MM.1S (cell line): ENCODE measurements around the gene SIX1.

ENCODE experiments used
- DNase-seq: peaks from one replicate; pipeline ENCODE4 v3.0.0-alpha.2; 2015
- H2AFZ ChIP-seq: fragments of 300-600 bp; sonication (generic); 2 replicates; pipeline ENCODE4 v1.6.0; 2016; ENCODE audit warnings: antibody characterized with exemption, low read length
- H3F3A ChIP-seq: fragments of 300-600 bp; sonication (generic); 2 replicates; pipeline ENCODE4 v1.6.1; 2016; ENCODE audit warnings: mild to moderate bottlenecking, antibody characterized with exemption, low read length, moderate library complexity, mixed read lengths; ENCODE audit not compliant: insufficient read depth
- H3K27ac ChIP-seq: fragments of 300-600 bp; sonication (generic); 2 replicates; pipeline ENCODE4 v1.5.1; 2016; ENCODE audit warnings: mild to moderate bottlenecking, low read length
- H3K27me3 ChIP-seq: fragments of 300-600 bp; sonication (generic); replicated peaks from 2 replicates; pipeline ENCODE4 v1.6.0; 2016; ENCODE audit warnings: low read length; ENCODE audit not compliant: insufficient read depth
- H3K36me3 ChIP-seq: fragments of 300-600 bp; sonication (generic); replicated peaks from 2 replicates; pipeline ENCODE4 v1.6.1; 2016; ENCODE audit warnings: mild to moderate bottlenecking, low read length, mixed read lengths; ENCODE audit not compliant: insufficient read depth
- H3K4me1 ChIP-seq: fragments of 300-600 bp; sonication (generic); 2 replicates; pipeline ENCODE4 v1.6.1; 2016; ENCODE audit warnings: low read length, mixed read lengths
- H3K4me2 ChIP-seq: fragments of 300-600 bp; sonication (generic); 2 replicates; pipeline ENCODE4 v1.6.0; 2016; ENCODE audit warnings: low read depth, low read length
- H3K4me3 ChIP-seq: fragments of 300-600 bp; sonication (generic); 2 replicates; pipeline ENCODE4 v1.5.1; 2016; ENCODE audit warnings: low read length, mixed read lengths
- H3K79me2 ChIP-seq: fragments of 300-600 bp; sonication (generic); 2 replicates; pipeline ENCODE4 v1.6.1; 2016; ENCODE audit warnings: mixed run types, low read length, mixed read lengths
- H3K9ac ChIP-seq: fragments of 300-600 bp; sonication (generic); 2 replicates; pipeline ENCODE4 v1.6.1; 2016; ENCODE audit warnings: low read length, mixed read lengths
- H3K9me2 ChIP-seq: fragments of 300-600 bp; sonication (generic); replicated peaks from 2 replicates; pipeline ENCODE4 v1.6.1; 2016; ENCODE audit warnings: mild to moderate bottlenecking, low read length, mixed read lengths; ENCODE audit not compliant: insufficient read depth
- H3K9me3 ChIP-seq: fragments of 300-600 bp; sonication (generic); replicated peaks from 2 replicates; pipeline ENCODE4 v1.6.1; 2016; ENCODE audit warnings: mild to moderate bottlenecking, low read length, mixed read lengths; ENCODE audit not compliant: insufficient read depth
- H4K20me1 ChIP-seq: fragments of 300-600 bp; sonication (generic); 2 replicates; pipeline ENCODE4 v1.6.1; 2016; ENCODE audit warnings: mild to moderate bottlenecking, low read length, moderate library complexity, mixed read lengths; ENCODE audit not compliant: insufficient read depth
- EZH2 ChIP-seq: fragments of 300-600 bp; sonication (generic); optimal IDR thresholded peaks from 2 replicates; pipeline ENCODE3; 2017; ENCODE audit warnings: low read depth, mild to moderate bottlenecking, antibody characterized with exemption, low read length, mixed read lengths
- EZH2phosphoT487 ChIP-seq: fragments of 300-600 bp; sonication (generic); IDR thresholded peaks from 2 replicates; pipeline ENCODE4 v1.6.1; 2018; ENCODE audit warnings: antibody characterized with exemption, low read length
- TF ChIP-seq, protein P1 (sequence below): fragments of 300-600 bp; sonication (generic); IDR thresholded peaks from 2 replicates; pipeline ENCODE4 v1.5.1; 2016; ENCODE audit warnings: antibody characterized with exemption, low read length, mixed read lengths

Gene SIX1

DNA sequence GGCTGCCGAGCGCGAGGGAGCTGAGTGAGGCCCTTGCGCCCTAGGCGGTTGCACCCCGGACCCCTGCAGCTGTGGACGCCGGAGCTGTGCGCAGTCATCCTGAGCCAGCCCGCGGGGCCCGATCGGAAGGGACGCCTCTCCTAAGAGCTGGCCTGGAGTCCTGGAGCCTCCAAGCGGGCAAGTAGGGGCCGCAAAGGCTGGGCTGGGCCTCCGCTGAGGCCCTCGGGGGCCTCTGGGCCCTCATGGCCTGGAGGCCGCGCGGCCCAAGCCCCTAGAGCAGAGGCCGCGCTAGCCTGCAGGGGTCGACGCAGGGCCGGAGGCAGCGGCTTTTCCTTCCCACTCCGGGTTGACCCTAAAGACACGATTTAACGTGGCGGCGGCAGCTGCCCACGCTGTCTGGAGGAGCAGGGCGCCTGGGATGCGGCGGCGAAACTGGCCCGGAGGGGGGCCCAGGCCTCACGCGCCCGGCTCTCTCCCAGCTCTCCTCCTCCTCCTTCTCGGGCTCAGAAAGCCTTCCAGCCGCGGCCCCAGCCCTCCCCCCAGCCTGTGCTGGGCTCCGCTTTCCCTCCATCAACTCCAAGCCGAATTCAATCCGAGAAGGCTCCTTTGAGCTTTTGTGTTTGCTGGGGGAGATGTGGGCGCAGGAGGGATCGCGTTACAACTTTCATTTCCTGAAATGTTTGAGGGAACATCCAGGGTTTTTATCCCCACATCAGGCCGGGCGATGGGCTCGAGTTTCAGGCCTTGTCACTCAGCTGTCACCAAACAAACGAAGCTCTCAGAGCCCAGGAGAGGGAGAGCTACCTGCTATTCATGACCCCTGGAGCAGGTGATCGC lies 11.6 kb downstream of the SIX1 start:
- Histone ChIP-seq H3K27ac (no peak overlapping the region), H3K9me2 (no peaks in the 10 kb centered on the region), H4K20me1 (no peaks in the 10 kb centered on the region), H3K9me3 (no peaks in the 10 kb centered on the region), H3K9ac (no peak overlapping the region), H3K4me3 (no peak overlapping the region), H3K79me2 (no peaks in the 10 kb centered on the region), H3K4me1 (no peaks in the 10 kb centered on the region), H3K27me3 (no peaks in the 10 kb centered on the region), H2AFZ (no peak overlapping the region), H3K36me3 (no peaks in the 10 kb centered on the region), H3F3A (peaks cover 5% of the 10 kb centered on the region), H3K4me2 (no peak overlapping the region)
- TF ChIP-seq EZH2 (no peak), EZH2phosphoT487 (no peak)
- TF ChIP-seq, protein P1, sequence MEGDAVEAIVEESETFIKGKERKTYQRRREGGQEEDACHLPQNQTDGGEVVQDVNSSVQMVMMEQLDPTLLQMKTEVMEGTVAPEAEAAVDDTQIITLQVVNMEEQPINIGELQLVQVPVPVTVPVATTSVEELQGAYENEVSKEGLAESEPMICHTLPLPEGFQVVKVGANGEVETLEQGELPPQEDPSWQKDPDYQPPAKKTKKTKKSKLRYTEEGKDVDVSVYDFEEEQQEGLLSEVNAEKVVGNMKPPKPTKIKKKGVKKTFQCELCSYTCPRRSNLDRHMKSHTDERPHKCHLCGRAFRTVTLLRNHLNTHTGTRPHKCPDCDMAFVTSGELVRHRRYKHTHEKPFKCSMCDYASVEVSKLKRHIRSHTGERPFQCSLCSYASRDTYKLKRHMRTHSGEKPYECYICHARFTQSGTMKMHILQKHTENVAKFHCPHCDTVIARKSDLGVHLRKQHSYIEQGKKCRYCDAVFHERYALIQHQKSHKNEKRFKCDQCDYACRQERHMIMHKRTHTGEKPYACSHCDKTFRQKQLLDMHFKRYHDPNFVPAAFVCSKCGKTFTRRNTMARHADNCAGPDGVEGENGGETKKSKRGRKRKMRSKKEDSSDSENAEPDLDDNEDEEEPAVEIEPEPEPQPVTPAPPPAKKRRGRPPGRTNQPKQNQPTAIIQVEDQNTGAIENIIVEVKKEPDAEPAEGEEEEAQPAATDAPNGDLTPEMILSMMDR = no peak
- no peak for DNase-seq

DNA sequence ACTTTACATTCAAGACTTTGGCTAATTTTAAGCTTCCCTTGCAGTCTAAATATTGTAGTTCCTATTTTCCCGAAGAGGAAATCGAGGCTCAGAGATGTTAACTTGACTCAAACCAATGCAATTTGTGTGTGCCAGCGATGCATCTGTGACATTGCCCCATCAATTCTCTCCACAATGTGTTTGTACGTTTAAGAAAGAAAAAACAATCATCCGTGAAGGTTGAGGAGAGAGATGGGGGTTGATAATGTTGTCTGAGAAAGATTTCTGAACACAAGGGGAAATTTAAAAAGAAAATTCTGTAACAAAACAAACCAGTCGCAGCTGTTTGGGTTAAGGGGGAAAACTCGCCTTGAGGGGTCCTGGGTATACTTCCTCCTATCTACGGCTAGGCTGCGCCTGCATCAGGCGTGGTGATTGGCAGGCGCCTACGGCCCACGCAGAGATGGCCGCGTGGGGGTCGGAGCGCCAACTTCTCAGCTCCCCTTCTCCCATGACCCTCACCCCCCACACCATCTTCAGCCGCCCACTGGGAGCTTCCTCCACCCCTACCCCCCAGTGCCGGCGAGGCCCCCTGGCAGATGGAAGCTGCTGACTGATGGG lies 12.3 kb downstream of the SIX1 start:
- Histone ChIP-seq H2AFZ (no peak overlapping the region), H3K9me2 (no peaks in the 10 kb centered on the region), H4K20me1 (no peaks in the 10 kb centered on the region), H3K9me3 (no peaks in the 10 kb centered on the region), H3K36me3 (no peaks in the 10 kb centered on the region), H3K27me3 (no peaks in the 10 kb centered on the region), H3F3A (peaks cover 12% of the 10 kb centered on the region), H3K79me2 (no peaks in the 10 kb centered on the region), H3K4me2 (no peak overlapping the region), H3K4me3 (no peak overlapping the region), H3K9ac (no peak overlapping the region), H3K4me1 (peaks cover under 1% of the 10 kb centered on the region; the same call in 1 of the 2 replicates), H3K27ac (no peak overlapping the region)
- TF ChIP-seq, protein P1 = no peak
- TF ChIP-seq EZH2phosphoT487 (no peak), EZH2 (no peak)
- DNase-seq = no peak

DNA sequence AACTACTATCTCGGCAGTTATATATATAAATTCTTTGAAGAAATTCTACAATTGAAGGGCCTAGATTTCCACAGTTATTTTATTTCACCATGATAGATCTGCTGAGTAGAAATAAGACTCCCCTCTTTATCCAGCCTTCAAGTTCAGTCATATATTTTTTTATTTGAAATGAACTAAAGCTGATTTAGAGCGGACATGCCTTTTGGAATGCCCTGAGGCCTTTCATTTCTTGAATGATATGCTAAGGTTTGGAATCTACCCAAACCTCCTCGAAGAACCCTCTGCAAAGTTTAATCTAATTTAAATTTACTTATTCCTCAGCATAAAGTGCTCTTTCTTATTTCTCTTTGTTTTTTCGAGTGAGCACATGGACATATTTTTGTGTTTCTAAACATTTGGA lies 15.1 kb downstream of the SIX1 start:
- Histone ChIP-seq H3F3A (peaks cover 14% of the 10 kb centered on the region), H3K4me1 (peaks cover 10% of the 10 kb centered on the region; the same call in 1 of the 2 replicates), H2AFZ (no peak overlapping the region), H3K27me3 (no peaks in the 10 kb centered on the region; the same call in 1 of the 2 replicates), H3K36me3 (no peaks in the 10 kb centered on the region), H3K4me3 (no peak overlapping the region), H3K4me2 (peak overlapping the region; percentile 32; the same call in 1 of the 2 replicates), H4K20me1 (no peaks in the 10 kb centered on the region), H3K9me2 (no peaks in the 10 kb centered on the region), H3K9ac (no peak overlapping the region), H3K27ac (no peak overlapping the region), H3K79me2 (no peaks in the 10 kb centered on the region), H3K9me3 (no peaks in the 10 kb centered on the region)
- DNase-seq = no peak
- TF ChIP-seq, protein P1 = no peak
- no peak for TF ChIP-seq EZH2
- TF ChIP-seq EZH2phosphoT487 = no peak
